CD4-positive, alpha-beta T cell treated with Interleukin-17A for 4 hours (primary cell): ENCODE results near the gene OTOS.

Experiments
- DNase-seq: peaks from one replicate; pipeline ENCODE4 v3.0.0-alpha.2; 2020; ENCODE audit warnings: mixed read lengths

Gene OTOS

GRCh38 chr2:240111253-240111652 lies 29.2 kb downstream of the OTOS start:
- no peak for DNase-seq

DNA sequence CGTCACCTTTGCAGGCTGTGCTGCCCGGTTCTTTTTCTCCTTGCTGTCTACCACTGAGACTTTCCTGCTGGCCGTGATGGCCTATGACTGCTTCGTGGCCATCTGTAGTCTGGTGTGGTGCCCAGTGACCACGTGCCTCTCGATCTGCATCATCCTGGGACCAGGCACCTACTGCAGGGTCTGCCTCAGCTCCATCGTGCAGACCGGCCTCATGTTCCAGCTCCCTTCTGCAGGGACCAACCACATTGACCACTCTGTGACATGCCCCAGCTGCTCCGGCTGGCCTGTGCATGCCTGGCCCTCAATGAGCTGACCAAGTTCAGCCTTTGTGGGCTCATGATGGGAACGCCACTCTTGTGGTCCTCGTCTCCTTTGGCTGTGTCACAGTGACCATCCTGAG lies 31.1 kb downstream of the OTOS start:
- no peak for DNase-seq

DNA sequence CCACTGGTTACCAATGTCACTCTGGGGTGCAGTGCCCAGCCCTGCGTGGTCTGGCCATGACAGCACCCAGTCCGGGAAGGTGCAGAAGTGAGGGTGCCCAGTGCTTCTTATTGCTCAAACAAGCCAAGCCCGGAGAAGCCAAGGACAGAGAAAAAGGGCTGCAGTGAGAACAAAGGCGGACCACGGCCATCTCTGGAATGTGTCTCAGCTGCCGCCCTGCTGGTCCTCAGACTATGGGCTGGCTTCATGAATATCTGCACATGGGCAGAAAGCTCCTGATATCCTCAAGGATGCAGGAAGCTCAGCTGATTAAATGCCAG lies 33.0 kb downstream of the OTOS start:
- DNase-seq = no peak

GRCh38 chr2:240106765-240107476 lies 33.5 kb downstream of the OTOS start:
- no peak for DNase-seq

GRCh38 chr2:240105982-240106381 lies 34.5 kb downstream of the OTOS start:
- DNase-seq = no peak

- DNase-seq = no peak
Observed at GRCh38 chr2:240103136-240103535, 37.3 kb downstream of the OTOS start.

- DNase-seq = no peak
Observed at GRCh38 chr2:240098349-240098748, 42.1 kb downstream of the OTOS start.

DNA sequence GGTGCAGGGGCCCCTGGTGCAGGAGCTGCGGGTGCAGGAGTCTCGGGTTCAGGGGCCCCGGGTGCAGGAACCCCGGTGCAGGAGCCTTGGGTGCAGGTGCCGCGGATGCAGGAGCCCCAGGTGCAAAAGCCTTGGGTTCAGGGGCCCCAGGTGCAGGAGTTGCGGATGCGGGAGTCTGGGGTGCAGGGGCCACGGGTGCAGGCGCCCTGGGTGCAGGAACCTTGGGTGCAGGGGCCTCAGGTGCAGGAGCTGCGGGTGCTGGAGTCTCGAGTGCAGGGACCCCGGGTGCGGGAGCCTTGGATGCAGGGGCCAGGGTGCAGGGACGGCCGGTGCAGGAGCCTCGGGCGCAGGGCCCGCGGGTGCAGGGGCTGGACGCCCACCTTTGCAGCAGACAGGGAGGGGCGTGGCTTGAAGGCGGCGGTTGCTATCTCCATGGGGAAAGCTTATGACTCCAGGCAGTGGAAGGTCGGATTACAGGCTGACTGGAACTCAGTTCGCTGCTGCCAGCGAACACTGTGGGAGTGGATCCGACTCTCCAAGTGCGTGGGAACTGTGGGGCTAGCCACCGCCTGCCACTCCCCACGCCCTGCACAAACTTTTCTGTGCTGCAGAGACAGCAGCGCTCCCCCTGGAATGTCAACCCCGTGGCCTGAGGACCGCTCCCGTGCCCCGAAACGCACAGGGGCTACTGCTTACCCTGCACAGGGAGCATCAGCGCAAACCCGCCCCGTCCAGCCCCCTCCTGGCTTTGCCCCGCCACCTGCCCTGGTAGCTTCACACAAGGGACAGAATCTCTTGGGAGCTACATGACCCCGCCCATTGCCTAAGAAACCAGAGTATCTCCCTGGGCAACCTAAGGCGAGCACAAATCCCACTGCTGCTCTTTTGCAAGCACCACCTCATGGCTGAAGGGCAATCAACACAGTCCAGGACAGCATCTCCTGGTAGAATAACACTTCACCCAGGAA lies 44.6 kb downstream of the OTOS start:
- DNase-seq = no peak

- no peak for DNase-seq
Observed at GRCh38 chr2:240089306-240089705, 51.2 kb downstream of the OTOS start.
